ENCODE measurements around the gene SF3A1.

GRCh38 chr22:30321461-30321860 lies 35.2 kb downstream of the SF3A1 start:
- no peak for TF ChIP-seq MTA1 (IDR thresholded peaks at IDR 0.05; ENCODE audit: borderline replicate concordance)
- no peak for TF ChIP-seq REST (IDR thresholded peaks at IDR 0.05; ENCODE audit: borderline replicate concordance)
- TF ChIP-seq REST (CRISPR knock-in tag; IDR thresholded peaks at IDR 0.05; ENCODE audit: low read depth), result no peak
- TF ChIP-seq MEIS2 (IDR thresholded peaks at IDR 0.05; ENCODE audit: partially characterized antibody), result no peak
- TF ChIP-seq PML (IDR thresholded peaks at IDR 0.05; ENCODE audit: low read length), result no peak
- no peak for TF ChIP-seq POLR2A (conservative IDR thresholded peaks at IDR 0.05)
- TF ChIP-seq CTCF (IDR thresholded peaks at IDR 0.05 in 2 of 3, conservative IDR thresholded peaks at IDR 0.05 in 1 of 3; ENCODE audit: insufficient read depth in 2 of 3, low read depth in 1 of 3, low read length in 3 of 3), result no peak
- TF ChIP-seq FOXK1 (CRISPR knock-in tag; IDR thresholded peaks at IDR 0.05; ENCODE audit: borderline replicate concordance), result no peak
- TF ChIP-seq HOMEZ (CRISPR knock-in tag; IDR thresholded peaks at IDR 0.05), result no peak
- TF ChIP-seq FOS (IDR thresholded peaks at IDR 0.05; ENCODE audit: extremely low read depth, insufficient read length), result no peak
- TF ChIP-seq POLR2AphosphoS5 (IDR thresholded peaks at IDR 0.05; ENCODE audit: control insufficient read depth, insufficient read depth, low read depth, low read length), result no peak
- no peak for TF ChIP-seq GTF2E2 (tag; IDR thresholded peaks at IDR 0.05)
- no peak for TF ChIP-seq MYC (IDR thresholded peaks at IDR 0.05; ENCODE audit: low read depth, low read length)
- no peak for TF ChIP-seq MYC (CRISPR knock-in tag; IDR thresholded peaks at IDR 0.05; ENCODE audit: borderline replicate concordance, low read depth)

Data from K562 (cell line).